Osteocyte (in vitro differentiated cells): ENCODE results near the gene GPSM1. TPM values are rescaled to one million over a fixed set of nuclear protein-coding genes. Genes with fewer than 3 reads are reported as not detected.
"Not testable (repeated sequence)": the region's sequence is repeated elsewhere in the genome, so short reads cannot be mapped to it uniquely, and the experiment has no call there.

Experiments used
- DNase-seq: peaks from one replicate; pipeline ENCODE4 v3.0.0; 2021; ENCODE audit warnings: mixed read lengths; ENCODE audit not compliant: unreplicated experiment; ENCODE audit errors: extremely low spot score
- H3K27ac Mint-ChIP-seq: one replicate; pipeline ENCODE4 v1.8.0; 2021; ENCODE audit warnings: mild to moderate bottlenecking, mixed read lengths; ENCODE audit not compliant: unreplicated experiment
- H3K27me3 Mint-ChIP-seq: one replicate; pipeline ENCODE4 v1.8.0; 2021; ENCODE audit warnings: mixed read lengths; ENCODE audit not compliant: unreplicated experiment
- H3K36me3 Mint-ChIP-seq: one replicate; pipeline ENCODE4 v1.8.0; 2021; ENCODE audit warnings: mixed read lengths; ENCODE audit not compliant: unreplicated experiment
- H3K4me1 Mint-ChIP-seq: one replicate; pipeline ENCODE4 v1.8.0; 2021; ENCODE audit warnings: mixed read lengths; ENCODE audit not compliant: unreplicated experiment
- H3K4me3 Mint-ChIP-seq: one replicate; pipeline ENCODE4 v1.8.0; 2021; ENCODE audit warnings: mild to moderate bottlenecking, moderate library complexity, mixed read lengths; ENCODE audit not compliant: unreplicated experiment
- H3K9me3 Mint-ChIP-seq: one replicate; pipeline ENCODE4 v1.8.0; 2021; ENCODE audit warnings: mixed read lengths; ENCODE audit not compliant: unreplicated experiment
- total RNA-seq: library from RNA; stranded (reverse); gene quantifications from 2 replicates; pipeline ENCODE4 v1.2.1, GENCODE V29; 2021
- TF ChIP-seq, protein P1 (sequence below): fragments of 200-600 bp; sonication (generic); IDR thresholded peaks from 2 replicates; pipeline ENCODE4 v1.5.0; 2021; ENCODE audit warnings: antibody characterized with exemption, mild to moderate bottlenecking, moderate library complexity

GPSM1 gene
- total RNA-seq, 1 donor from 2014 or later: 37.1 TPM

DNA sequence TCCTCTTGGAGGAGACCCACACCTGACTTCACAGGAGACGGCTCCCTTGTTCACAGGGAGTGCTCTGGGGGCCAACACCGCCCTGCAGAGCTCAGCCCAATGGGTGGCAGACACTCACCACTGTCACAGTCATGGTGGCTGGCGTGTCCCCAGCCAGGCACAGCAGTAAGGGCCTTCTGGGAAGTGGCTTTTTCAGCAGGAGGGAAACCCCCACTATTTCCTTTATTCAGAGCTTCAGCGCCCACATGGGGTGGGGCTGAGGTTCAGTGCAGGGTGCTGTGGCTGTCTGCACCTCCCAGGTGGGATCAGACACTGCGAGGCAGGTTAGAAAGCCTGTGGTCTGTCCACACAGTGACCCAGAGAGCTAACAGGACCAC is 76.2 kb downstream of the GPSM1 start:
- Mint-ChIP-seq H3K9me3 (no peaks in the 10 kb centered on the region), H3K36me3 (peaks cover 29% of the 10 kb centered on the region), H3K4me3 (no peak overlapping the region), H3K4me1 (peaks cover 11% of the 10 kb centered on the region), H3K27ac (no peak overlapping the region), H3K27me3 (no peaks in the 10 kb centered on the region)
- TF ChIP-seq, protein P1, sequence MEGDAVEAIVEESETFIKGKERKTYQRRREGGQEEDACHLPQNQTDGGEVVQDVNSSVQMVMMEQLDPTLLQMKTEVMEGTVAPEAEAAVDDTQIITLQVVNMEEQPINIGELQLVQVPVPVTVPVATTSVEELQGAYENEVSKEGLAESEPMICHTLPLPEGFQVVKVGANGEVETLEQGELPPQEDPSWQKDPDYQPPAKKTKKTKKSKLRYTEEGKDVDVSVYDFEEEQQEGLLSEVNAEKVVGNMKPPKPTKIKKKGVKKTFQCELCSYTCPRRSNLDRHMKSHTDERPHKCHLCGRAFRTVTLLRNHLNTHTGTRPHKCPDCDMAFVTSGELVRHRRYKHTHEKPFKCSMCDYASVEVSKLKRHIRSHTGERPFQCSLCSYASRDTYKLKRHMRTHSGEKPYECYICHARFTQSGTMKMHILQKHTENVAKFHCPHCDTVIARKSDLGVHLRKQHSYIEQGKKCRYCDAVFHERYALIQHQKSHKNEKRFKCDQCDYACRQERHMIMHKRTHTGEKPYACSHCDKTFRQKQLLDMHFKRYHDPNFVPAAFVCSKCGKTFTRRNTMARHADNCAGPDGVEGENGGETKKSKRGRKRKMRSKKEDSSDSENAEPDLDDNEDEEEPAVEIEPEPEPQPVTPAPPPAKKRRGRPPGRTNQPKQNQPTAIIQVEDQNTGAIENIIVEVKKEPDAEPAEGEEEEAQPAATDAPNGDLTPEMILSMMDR: no peak
- no peak for DNase-seq

DNA sequence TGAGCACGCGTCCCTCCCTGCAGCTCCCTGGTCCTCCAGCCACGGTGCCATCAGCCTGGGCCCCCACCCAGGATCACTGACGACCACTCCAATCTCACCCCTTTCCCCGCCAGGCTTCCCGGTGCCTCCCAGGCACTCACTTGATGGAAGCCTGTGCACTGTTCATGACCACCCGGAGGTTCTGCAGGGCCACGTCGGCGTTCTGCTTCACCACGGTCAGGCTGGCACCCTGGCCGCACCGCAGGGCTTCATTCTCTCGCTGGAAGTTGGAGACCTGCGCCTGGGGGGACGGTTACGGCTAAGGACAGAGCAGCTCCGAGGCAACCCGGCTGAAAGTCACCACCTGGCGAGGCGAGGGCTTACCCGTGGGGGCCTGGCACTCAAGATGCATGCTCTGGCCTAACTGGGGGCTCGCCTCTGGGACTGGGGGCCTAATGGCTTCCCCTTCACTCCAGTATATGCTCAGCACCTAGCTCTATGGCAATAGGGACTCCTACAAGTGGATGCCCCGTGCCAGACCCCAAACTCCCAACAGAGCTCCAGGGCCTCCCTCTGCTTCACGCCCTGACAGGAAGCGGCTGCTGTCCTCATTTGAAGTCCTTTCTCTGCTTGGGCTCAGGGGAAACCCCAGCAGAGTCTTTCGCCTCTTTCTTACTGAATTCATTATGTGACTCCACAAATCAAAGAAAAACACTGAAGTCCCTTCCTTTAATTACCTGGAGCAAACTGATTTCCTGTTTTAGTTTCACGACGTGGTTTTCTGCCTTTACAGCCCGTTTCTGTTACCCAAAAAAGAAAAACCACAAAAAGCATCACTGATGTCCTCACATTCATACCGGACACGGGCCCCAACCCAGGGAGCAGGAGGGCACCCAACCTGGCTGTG is 76.8 kb downstream of the GPSM1 start:
- Mint-ChIP-seq H3K27me3 (no peaks in the 10 kb centered on the region), H3K36me3 (peaks cover 33% of the 10 kb centered on the region), H3K9me3 (no peaks in the 10 kb centered on the region), H3K4me3 (no peak overlapping the region), H3K4me1 (peaks cover 11% of the 10 kb centered on the region), H3K27ac (no peak overlapping the region)
- TF ChIP-seq, protein P1: no peak
- no peak for DNase-seq

DNA sequence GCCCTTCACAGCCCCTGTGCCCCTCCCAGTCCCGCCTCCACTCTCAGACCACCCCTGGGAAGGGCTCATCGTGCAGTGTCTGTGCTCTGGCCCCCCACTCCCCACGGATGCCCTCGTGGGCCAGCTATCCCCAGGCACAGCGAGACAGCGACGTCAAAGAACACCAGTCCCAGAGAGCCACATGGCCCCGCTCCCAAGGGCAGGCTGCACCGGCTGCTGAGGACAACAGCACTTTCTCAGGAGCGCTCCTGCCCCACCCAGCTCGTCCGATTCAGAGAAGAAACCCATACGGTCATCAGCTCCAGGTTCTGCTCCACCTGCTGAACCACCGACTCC is 77.4 kb downstream of the GPSM1 start:
- no peaks in the 10 kb centered on the region for H3K27me3 Mint-ChIP-seq

DNA sequence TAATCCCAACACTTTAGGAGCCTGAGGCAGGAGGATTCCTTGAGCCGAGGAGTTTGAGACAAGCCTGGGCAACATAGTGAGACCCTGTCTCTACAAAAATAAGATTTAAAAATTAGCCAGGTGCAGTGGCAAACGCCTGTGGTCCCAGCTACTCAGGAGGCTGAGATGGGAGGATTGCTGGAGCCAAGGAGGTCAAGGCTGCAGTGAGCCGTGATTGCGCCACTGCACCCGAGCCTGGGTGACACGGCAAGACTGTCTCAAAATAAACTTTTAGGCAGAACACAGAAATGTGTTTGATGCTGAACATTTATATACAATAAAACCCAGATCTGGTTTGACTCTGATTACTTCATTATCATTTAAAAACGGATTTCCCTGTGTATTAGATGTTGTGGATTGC is 78.1 kb downstream of the GPSM1 start:
- TF ChIP-seq, protein P1: no peak
- H3K36me3 Mint-ChIP-seq: peaks cover 33% of the 10 kb centered on the region
- H3K4me3 Mint-ChIP-seq: no peak overlapping the region

More for the DNA sequence above, 77.4 kb downstream of the GPSM1 start:
- Mint-ChIP-seq H3K4me1 (peaks cover 15% of the 10 kb centered on the region), H3K9me3 (no peaks in the 10 kb centered on the region), H3K27ac (no peak overlapping the region), H3K36me3 (peaks cover 33% of the 10 kb centered on the region), H3K4me3 (no peak overlapping the region)
- DNase-seq: no peak
- TF ChIP-seq, protein P1: no peak

DNA sequence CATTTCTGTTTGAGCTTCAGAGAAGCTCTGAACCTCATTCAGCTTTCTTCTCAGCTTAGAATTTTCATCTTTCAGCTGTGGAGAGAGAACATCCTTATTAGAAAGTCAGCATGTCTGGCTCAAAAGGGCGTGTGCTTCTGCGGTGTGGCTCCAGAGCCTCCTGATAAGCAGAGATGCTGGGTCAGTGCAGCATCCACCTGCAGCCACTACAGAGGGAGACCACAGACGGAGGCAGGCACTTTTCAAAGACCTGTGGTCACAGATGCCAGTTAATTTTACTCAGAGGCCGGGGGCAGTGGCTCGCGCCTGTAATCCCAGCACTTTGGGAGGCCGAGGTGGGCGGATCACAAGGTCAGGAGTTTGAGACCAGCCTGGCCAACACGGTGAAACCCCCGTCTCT is 78.6 kb downstream of the GPSM1 start:
- H3K27ac Mint-ChIP-seq, H3K4me3 Mint-ChIP-seq, H3K27me3 Mint-ChIP-seq, H3K9me3 Mint-ChIP-seq, DNase-seq: not testable (repeated sequence)
- peaks cover 15% of the 10 kb centered on the region for H3K4me1 Mint-ChIP-seq
- peaks cover 33% of the 10 kb centered on the region for H3K36me3 Mint-ChIP-seq

More for the DNA sequence above, 78.1 kb downstream of the GPSM1 start:
- DNase-seq: no peak
- Mint-ChIP-seq H3K27ac (no peak overlapping the region), H3K4me1 (peaks cover 17% of the 10 kb centered on the region), H3K9me3 (no peaks in the 10 kb centered on the region), H3K27me3 (no peaks in the 10 kb centered on the region)

DNA sequence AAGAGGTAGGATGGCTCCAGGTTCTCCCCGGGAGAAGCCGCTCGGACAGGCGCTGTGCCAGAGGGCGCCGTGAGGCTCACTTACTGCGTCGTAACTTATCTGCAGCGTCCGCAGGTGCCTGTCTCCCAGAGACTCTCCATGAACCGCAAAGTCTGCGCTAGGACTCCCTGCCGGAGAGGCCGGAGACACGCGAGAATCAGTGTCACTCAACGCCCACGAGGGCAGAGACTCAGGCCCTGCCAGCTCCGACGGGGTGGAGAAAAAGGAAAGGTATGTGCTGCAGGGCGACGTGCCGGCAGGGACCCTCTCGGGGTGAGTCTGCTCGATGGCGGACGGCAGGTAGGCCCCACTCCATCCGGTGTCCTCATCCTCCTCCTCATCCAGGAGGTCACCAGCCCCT is 79.7 kb downstream of the GPSM1 start:
- Mint-ChIP-seq H3K4me1 (peaks cover 27% of the 10 kb centered on the region), H3K36me3 (peaks cover 33% of the 10 kb centered on the region)
- not testable (repeated sequence) for DNase-seq, H3K4me3 Mint-ChIP-seq, H3K9me3 Mint-ChIP-seq, H3K27me3 Mint-ChIP-seq, H3K27ac Mint-ChIP-seq
